Naive thymus-derived CD8-positive, alpha-beta T cell (primary cell): ENCODE results near the gene CD300LF. TPM values are rescaled to one million over a fixed set of nuclear protein-coding genes. Genes with fewer than 3 reads are reported as not detected.

Experiments used
- ATAC-seq, 2 donors: fragments of 150-1000 bp; cut with Tn5 transposase in 1 of 2; sonication (Bioruptor Pico), chemical (Tn5 transposase) in 1 of 2; 1 replicate in 1 of 2; 2 replicates in 1 of 2; pipeline ENCODE4 v1.10.0; 2021; ENCODE audit warnings: mild to moderate bottlenecking in 2 of 2, moderate library complexity in 2 of 2
- POLR2A ChIA-PET: fragments of 350-600 bp; sonication (Branson Sonifier 250); formaldehyde crosslinking; loops from one replicate; lab custom pipeline; 2021; ENCODE audit warnings: antibody characterized with exemption; lab: Charles Lee
- DNase-seq, 10 donors: peaks; one replicate each; pipeline versions ENCODE4 v3.0.0 to v3.0.0-alpha.2; 2020 to 2022
- H3K27ac Mint-ChIP-seq, 10 donors: one replicate each; pipeline ENCODE4 v1.8.0; 2020 to 2022; ENCODE audit warnings: mild to moderate bottlenecking in 10 of 10, mixed read lengths in 10 of 10, moderate library complexity in 4 of 10, inconsistent platforms in 1 of 10
- H3K27me3 Mint-ChIP-seq, 5 donors: one replicate each; pipeline ENCODE4 v1.8.0; 2021 to 2022; ENCODE audit warnings: mixed read lengths in 5 of 5
- H3K36me3 Mint-ChIP-seq, 3 donors: one replicate each; pipeline ENCODE4 v1.8.0; 2020 to 2022; ENCODE audit warnings: mixed read lengths in 3 of 3, mild to moderate bottlenecking in 2 of 3, inconsistent platforms in 1 of 3
- H3K4me1 Mint-ChIP-seq, 4 donors: one replicate each; pipeline ENCODE4 v1.8.0; 2021 to 2022; ENCODE audit warnings: mixed read lengths in 4 of 4
- H3K4me3 Mint-ChIP-seq, 10 donors: one replicate each; pipeline ENCODE4 v1.8.0; 2020 to 2022; ENCODE audit warnings: mild to moderate bottlenecking in 10 of 10, mixed read lengths in 10 of 10, moderate library complexity in 6 of 10, inconsistent platforms in 1 of 10
- H3K9me3 Mint-ChIP-seq, 9 donors: one replicate each; pipeline ENCODE4 v1.8.0; 2020 to 2022; ENCODE audit warnings: mixed read lengths in 9 of 9, mild to moderate bottlenecking in 3 of 9, inconsistent platforms in 1 of 9, moderate library complexity in 1 of 9
- polyA plus RNA-seq, 3 donors: library from polyadenylated mRNA; unstranded; fragments of 300-500 nt; fragmentation: Illumina TruSeq; gene quantifications; one replicate each; pipeline ENCODE4 v1.2.3, GENCODE V29; 2021
- total RNA-seq, 8 experiments: library from RNA in 2 of 8; stranded (reverse) in 2 of 8; gene quantifications; one replicate each; pipeline ENCODE4 v1.2.3 and lab custom pipeline; 2021 to 2026

Gene CD300LF
- total and polyA plus RNA-seq, 5 experiments from 2014 or later = 0.36 TPM; not detected in 4

DNA sequence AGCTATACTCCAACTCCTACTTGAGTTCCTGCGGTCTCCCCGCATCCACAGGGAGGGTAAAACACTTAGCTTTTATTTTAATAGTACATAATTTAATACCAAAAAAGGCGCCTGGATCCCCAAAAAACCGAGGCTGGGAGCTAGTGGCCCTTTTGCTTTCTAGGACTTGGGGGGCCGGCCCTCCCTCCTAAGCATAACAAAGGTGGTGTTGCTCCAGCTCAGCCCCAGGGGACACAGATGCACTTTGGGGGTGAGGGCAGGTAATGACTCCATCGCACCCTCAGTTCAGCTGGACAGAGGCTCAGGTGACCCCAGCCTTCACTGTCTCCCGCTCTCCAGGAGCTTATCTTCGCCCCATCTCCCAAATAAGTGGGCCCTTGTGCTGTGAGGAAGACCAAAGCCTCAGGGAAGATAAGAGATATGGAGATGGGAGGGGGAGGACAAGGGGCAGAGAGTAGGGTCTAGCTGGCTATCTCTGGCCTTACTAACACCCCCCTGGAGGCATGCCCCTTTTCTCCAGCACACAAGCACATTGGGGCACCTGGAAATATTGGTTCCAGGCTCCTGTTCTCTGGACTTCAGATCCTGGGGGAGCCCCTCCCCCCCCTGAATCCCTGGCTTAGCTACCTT, 32.9 kb upstream of the CD300LF start:
- peak overlapping the region in 5 of 10 donors; percentile 46 to 82 (median 55) for H3K27ac Mint-ChIP-seq
- no peaks in the 10 kb centered on the region for H3K9me3 Mint-ChIP-seq
- H3K4me3 Mint-ChIP-seq = no peak overlapping the region
- DNase-seq (no peak), ATAC-seq (no peak)
- no peaks in the 10 kb centered on the region for H3K27me3 Mint-ChIP-seq
- peaks cover 4 to 5% (median 4%) of the 10 kb centered on the region in 3 donors for H3K36me3 Mint-ChIP-seq
- POLR2A ChIA-PET = interaction anchor here (0.7 to 13.2 kb wide), 12 partner anchors 8 to 148 kb away, joined by 3 to 231 read pairs (median 5); partner anchors contain the start of genes FDXR, NAT9 and RAB37
- H3K4me1 Mint-ChIP-seq = peaks cover 35 to 78% (median 71%) of the 10 kb centered on the region in 4 donors

DNA sequence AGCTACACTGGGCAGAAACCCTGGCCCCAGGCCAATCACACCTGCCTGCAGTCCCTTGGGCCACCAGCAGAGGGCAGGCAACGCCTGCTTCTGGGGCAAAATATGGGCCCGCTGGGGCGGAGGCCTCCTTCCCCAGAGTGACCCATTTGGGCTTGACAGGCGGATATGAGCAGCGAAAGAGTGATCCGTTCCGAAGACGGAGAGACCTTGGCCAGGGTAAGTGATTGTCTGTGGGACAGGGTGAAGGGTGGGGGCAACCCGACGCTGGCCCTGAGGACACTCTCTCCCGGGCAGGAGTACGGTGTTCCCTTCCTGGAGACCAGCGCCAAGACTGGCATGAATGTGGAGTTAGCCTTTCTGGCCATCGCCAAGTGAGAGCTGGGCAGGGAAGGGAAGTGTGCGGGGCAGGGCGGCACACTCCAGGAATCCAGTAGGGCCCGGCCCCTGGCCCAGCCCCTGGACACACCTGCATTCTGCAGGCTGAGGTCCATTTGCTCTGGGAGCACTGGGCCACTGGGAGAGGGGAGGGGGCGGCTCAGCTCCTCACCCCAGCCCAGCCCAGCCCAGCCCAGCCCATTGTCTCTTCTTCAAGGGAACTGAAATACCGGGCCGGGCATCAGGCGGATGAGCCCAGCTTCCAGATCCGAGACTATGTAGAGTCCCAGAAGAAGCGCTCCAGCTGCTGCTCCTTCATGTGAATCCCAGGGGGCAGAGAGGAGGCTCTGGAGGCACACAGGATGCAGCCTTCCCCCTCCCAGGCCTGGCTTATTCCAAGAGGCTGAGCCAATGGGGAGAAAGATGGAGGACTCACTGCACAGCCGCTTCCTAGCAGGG, 32.2 kb upstream of the CD300LF start:
- POLR2A ChIA-PET = interaction anchor here (0.6 to 13.2 kb wide), 13 partner anchors 7 to 268 kb away, joined by 3 to 231 read pairs (median 4); partner anchors contain the start of genes FDXR, MRPL58, NAT9 and RAB37
- H3K27ac Mint-ChIP-seq = peak overlapping the region; percentile 61 to 99 (median 95)
- H3K27me3 Mint-ChIP-seq = no peaks in the 10 kb centered on the region
- H3K4me3 Mint-ChIP-seq = peak overlapping the region in 9 of 10 donors; percentile 40 to 88 (median 78)
- ATAC-seq (peak in 1 of 2 donors; percentile 5), DNase-seq (peak; percentile 60 to 90 (median 78))
- peaks cover 37 to 79% (median 74%) of the 10 kb centered on the region in 4 donors for H3K4me1 Mint-ChIP-seq
- no peaks in the 10 kb centered on the region for H3K9me3 Mint-ChIP-seq
- peaks cover 4 to 5% (median 4%) of the 10 kb centered on the region in 3 donors for H3K36me3 Mint-ChIP-seq

DNA sequence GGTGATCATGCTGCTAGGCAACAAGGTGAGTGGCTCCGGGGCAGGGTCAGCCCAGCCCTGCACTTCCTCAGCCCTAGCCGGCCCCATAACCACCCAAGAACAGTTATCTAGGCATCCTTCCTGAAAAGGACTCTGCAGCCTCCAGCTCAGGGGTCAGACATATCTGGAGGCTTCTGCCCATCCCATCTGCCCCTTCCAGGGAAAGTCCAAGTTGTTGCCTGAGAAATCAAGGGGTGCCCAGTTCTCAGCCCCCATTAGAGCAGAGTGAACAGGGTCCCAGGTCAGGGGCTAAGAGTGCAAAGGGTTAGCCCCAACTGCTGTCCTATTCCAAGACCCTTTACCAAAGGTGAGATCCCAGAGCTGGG, 31.6 kb upstream of the CD300LF start:
- H3K4me3 Mint-ChIP-seq = peak overlapping the region; percentile 40 to 88 (median 75)
- DNase-seq (no peak), ATAC-seq (no peak)
- H3K36me3 Mint-ChIP-seq = peaks cover 0 to 1% (median 0%) of the 10 kb centered on the region in 3 donors
- H3K27ac Mint-ChIP-seq = peak overlapping the region; percentile 61 to 99 (median 95)
- peaks cover 34 to 80% (median 78%) of the 10 kb centered on the region in 4 donors for H3K4me1 Mint-ChIP-seq
- H3K9me3 Mint-ChIP-seq = no peaks in the 10 kb centered on the region
- POLR2A ChIA-PET = interaction anchor here (0.6 to 13.2 kb wide), 8 partner anchors 7 to 268 kb away, joined by 3 to 231 read pairs (median 8); partner anchors contain the start of genes MRPL58, NAT9 and RAB37
- no peaks in the 10 kb centered on the region for H3K27me3 Mint-ChIP-seq

DNA sequence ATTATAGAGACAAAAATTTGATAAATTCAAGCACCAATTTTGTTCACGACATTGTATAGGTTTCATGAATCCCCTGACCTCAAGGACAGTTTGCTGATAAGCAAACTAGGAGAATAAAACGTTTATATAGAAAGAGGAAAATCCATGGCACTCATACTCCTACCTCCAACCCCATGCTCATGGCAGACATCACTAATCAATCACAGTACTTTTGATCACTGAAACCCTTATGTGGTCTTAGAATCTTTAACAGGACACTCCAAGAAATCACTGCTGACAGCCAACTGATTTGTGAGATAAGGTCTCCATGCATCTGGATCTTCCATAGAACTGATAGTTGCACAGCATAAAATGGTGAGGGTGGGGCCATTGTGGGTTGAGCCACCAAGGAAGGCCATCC, 31.0 kb upstream of the CD300LF start:
- DNase-seq (no peak), ATAC-seq (no peak)
- Mint-ChIP-seq H3K27ac (peak overlapping the region; percentile 86 to 99 (median 95)), H3K9me3 (no peaks in the 10 kb centered on the region), H3K4me3 (peak overlapping the region in 9 of 10 donors; percentile 67 to 88 (median 85)), H3K4me1 (peaks cover 40 to 86% (median 84%) of the 10 kb centered on the region in 4 donors), H3K36me3 (peaks cover 0 to 1% (median 0%) of the 10 kb centered on the region in 3 donors), H3K27me3 (no peaks in the 10 kb centered on the region)
- POLR2A ChIA-PET = interaction anchor here (0.8 to 13.2 kb wide), 4 partner anchors 6 to 32 kb away, joined by 3 to 231 read pairs (median 180); partner anchors contain the start of genes NAT9 and RAB37

DNA sequence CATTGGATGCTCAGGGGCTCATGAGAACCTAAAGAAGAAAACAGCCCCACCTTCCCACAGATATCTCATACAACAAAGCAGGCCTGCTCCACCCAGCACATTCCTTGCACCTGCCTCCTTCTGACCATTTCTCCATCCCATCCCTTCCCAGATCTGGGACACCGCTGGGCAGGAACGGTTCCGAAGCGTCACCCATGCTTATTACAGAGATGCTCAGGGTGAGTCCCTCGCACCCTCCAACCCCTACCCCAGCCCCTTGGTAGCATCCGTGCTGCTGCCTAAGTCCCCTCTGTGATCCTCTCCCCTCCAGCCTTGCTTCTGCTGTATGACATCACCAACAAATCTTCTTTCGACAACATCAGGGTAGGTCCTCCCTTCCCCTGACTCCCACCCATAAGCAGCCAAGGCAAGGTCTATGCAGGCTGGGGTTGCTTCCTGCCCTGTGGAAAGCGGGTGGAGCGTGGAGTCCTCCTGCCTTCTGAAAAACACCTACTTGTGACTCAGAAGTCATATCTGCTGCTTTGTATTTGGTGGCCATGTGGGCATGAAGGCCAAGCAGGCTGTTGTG, 30.3 kb upstream of the CD300LF start:
- POLR2A ChIA-PET = interaction anchor here (0.6 to 3.2 kb wide), 13 partner anchors 7 to 130 kb away, joined by 3 to 31 read pairs (median 5); partner anchors contain the start of genes CD300LF, FDXR and NAT9
- peaks cover 41 to 92% (median 91%) of the 10 kb centered on the region in 4 donors for H3K4me1 Mint-ChIP-seq
- no peak for DNase-seq
- H3K27ac Mint-ChIP-seq = peak overlapping the region; percentile 90 to 99 (median 95)
- ATAC-seq = no peak
- H3K36me3 Mint-ChIP-seq = peaks cover 0 to 1% (median 0%) of the 10 kb centered on the region in 3 donors
- no peaks in the 10 kb centered on the region for H3K27me3 Mint-ChIP-seq
- peak overlapping the region; percentile 64 to 88 (median 84) for H3K4me3 Mint-ChIP-seq
- H3K9me3 Mint-ChIP-seq = no peaks in the 10 kb centered on the region

DNA sequence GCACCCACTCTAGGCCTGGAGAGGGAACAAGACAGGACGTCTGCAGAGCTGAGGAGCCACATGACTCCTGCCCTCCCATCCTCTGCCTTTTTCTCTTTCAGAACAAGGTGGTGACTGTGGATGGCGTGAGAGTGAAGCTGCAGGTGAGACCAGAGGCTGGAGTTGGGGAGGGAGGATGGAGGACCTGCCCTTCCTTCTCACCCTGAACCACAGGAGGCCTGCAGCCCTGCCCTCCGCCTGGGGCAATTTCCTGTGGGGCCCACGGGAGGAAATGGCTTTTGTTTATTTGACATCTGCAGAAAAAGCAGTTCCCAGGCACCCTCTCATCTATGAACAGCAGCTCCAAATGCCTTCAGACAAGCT, 29.4 kb upstream of the CD300LF start:
- ATAC-seq (peak; percentile 4 to 16), DNase-seq (peak in 5 of 10 donors; percentile 43 to 71 (median 60))
- Mint-ChIP-seq H3K27me3 (no peaks in the 10 kb centered on the region), H3K4me1 (peaks cover 42 to 88% (median 85%) of the 10 kb centered on the region in 4 donors), H3K9me3 (no peaks in the 10 kb centered on the region), H3K27ac (peak overlapping the region; percentile 90 to 99 (median 96)), H3K4me3 (peak overlapping the region; percentile 64 to 88 (median 84)), H3K36me3 (peaks cover 0 to 1% (median 0%) of the 10 kb centered on the region in 3 donors)
- POLR2A ChIA-PET = interaction anchor here (0.6 to 3.2 kb wide), 15 partner anchors 8 to 131 kb away, joined by 3 to 31 read pairs (median 5); partner anchors contain the start of genes CD300LF, FDXR and NAT9

DNA sequence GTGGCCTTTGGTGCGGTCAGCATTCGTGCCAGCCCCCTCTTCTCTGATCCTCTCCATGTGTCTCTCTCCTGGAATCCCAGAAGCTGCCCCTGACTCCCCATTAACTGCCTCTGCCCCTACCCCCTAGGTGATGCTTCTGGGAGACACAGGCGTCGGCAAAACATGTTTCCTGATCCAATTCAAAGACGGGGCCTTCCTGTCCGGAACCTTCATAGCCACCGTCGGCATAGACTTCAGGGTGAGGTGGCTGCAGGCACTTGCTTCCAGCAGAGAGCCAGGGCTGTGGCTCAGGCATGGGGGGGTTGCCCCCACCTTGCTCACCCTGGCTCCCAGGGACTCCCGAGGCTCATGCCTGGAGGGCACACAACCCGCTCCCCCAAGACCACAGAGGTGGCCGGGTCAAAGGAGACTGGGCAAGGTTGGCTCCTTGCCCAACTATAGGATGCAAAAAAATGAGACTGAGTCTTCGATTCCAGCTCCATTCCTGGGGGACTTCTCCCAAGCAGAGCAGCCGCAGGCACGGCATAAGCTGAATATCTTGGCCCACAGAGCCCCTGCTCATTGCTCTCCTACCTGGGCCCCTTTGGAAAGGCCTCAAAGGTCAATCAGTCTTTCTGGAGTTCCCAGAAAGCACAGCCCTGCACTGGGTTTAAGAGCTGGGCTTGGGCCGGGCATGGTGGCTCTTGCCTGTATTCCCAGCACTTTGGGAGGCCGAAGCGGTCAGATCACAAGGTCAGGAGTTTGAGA, 28.1 kb upstream of the CD300LF start:
- ATAC-seq (no peak), DNase-seq (no peak)
- no peaks in the 10 kb centered on the region for H3K9me3 Mint-ChIP-seq
- peaks cover 0 to 1% (median 0%) of the 10 kb centered on the region in 3 donors for H3K36me3 Mint-ChIP-seq
- H3K27ac Mint-ChIP-seq = peak overlapping the region; percentile 90 to 99 (median 96)
- H3K4me3 Mint-ChIP-seq = peak overlapping the region in 8 of 10 donors; percentile 31 to 88 (median 84)
- no peaks in the 10 kb centered on the region for H3K27me3 Mint-ChIP-seq
- POLR2A ChIA-PET = interaction anchor here (0.5 to 3.2 kb wide), 15 partner anchors 10 to 1999 kb away, joined by 3 to 31 read pairs (median 4); partner anchors contain the start of gene NAT9
- peaks cover 42 to 83% (median 77%) of the 10 kb centered on the region in 4 donors for H3K4me1 Mint-ChIP-seq

DNA sequence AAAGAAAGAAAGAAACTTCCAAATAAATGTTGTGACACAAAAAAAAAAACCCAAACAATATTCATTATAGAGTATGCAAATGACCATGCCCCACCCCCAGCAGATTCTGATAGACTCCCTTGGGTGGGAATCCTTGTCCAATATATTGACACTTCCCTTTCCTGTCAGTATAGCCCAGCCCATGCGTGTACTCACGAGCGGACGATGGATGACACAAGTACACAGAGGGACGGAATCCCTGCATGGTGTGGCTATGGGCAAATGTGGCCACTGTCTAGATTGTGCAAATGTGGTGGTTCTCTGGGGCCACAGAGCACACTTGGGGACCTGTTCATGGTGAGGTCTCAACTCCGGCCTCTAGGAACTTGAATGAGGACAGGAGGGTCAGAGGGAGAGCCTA, 27.4 kb upstream of the CD300LF start:
- ATAC-seq = no peak
- H3K36me3 Mint-ChIP-seq = peaks cover 0 to 1% (median 0%) of the 10 kb centered on the region in 3 donors
- DNase-seq = no peak
- peak overlapping the region; percentile 73 to 99 (median 94) for H3K27ac Mint-ChIP-seq
- H3K4me1 Mint-ChIP-seq = peaks cover 42 to 81% (median 76%) of the 10 kb centered on the region in 4 donors
- peak overlapping the region; percentile 8 to 86 (median 56) for H3K4me3 Mint-ChIP-seq
- POLR2A ChIA-PET = interaction anchor here (0.6 to 5.6 kb wide), 6 partner anchors 10 to 340 kb away, joined by 3 to 200 read pairs (median 27); partner anchors contain the start of genes NAT9 and NHERF1
- H3K27me3 Mint-ChIP-seq = no peaks in the 10 kb centered on the region
- H3K9me3 Mint-ChIP-seq = no peaks in the 10 kb centered on the region

DNA sequence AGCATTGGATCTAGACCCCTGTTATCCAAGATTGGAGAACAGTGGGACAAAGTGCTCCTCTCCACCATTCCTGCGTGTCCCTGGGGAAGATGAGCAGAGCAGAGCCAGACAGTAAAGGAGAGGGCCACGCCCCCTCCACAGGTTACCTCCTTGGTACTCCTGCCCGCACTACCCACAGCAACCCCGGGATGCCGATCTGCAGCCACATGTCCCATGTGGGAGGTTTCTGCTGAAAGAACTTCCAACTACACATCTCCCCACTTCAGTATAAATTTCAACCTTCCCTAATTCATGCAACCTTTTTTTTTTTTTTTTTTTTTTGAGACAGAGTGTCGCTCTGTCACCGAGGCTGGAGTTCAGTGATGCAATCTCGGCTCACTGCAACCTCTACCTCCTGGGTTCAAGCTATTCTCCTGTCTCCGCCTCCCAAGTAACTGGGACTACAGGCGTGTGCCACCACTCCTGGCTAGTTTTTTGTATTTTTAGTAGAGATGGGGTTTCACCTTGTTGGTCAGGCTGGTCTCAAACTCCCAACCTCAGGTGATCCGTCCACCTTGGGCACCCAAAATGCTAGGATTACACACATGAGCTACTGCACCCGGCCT, 26.6 kb upstream of the CD300LF start:
- POLR2A ChIA-PET = interaction anchor here (0.7 to 5.6 kb wide), 10 partner anchors 11 to 147 kb away, joined by 3 to 200 read pairs (median 22); partner anchors contain the start of genes CD300LD, FDXR, NAT9 and NHERF1
- H3K27ac Mint-ChIP-seq = peak overlapping the region; percentile 87 to 99 (median 94)
- peaks cover 41 to 79% (median 77%) of the 10 kb centered on the region in 4 donors for H3K4me1 Mint-ChIP-seq
- H3K36me3 Mint-ChIP-seq = peaks cover 0 to 1% (median 0%) of the 10 kb centered on the region in 3 donors
- ATAC-seq (no peak), DNase-seq (peak in 3 of 10 donors; percentile 30 to 41 (median 34))
- no peaks in the 10 kb centered on the region for H3K27me3 Mint-ChIP-seq
- peak overlapping the region; percentile 86 to 98 (median 94) for H3K4me3 Mint-ChIP-seq
- no peaks in the 10 kb centered on the region for H3K9me3 Mint-ChIP-seq

DNA sequence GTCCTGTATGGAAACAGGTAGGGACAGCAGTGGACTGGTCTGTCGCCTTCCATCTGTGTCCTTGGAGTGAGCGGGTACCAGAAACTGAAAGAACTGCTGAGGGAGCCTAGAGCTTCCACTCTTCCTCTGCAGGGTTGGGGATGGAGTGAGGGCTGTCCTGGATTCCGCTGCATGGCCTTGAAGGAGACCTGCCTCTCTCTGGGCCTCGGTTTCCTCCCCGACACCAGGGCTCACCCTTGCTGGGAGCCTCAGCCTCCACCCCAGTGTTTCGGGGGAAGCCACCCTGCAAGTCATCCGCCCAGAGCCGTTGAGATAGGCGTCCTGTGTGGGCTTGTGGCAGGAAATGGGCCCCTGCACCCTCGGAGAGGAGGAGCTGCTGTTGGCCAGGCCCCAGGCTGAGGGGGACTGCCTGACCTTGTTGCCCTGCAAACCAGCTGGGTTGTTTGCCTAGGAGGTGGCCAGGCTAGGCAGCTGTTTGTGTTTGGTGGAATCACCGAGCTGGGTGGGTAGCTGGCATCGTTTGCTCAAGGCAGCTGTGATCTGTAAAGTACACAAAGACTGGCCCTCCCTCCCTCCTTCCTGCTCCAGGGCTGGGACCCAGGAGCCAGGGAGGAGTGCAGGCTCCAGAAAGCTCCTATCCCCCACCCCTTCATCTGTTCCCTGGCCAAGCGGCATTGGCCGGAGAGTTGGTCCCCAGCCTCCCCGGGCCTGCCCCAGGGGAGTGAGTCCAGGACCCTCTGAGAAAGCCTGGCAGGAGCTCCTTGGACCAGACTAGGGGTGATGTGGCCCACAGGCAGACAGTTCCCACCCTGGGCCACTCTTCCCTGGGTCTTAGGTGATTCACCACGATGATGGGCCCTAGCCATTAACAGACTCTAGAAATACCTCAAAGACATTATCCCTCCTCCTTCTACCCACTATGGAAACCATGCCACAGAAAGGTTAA, 25.6 kb upstream of the CD300LF start:
- no peaks in the 10 kb centered on the region for H3K36me3 Mint-ChIP-seq
- H3K27ac Mint-ChIP-seq = peak overlapping the region; percentile 87 to 99 (median 94)
- peaks cover 33 to 69% (median 67%) of the 10 kb centered on the region in 4 donors for H3K4me1 Mint-ChIP-seq
- H3K4me3 Mint-ChIP-seq = peak overlapping the region; percentile 86 to 98 (median 94)
- DNase-seq = peak; percentile 39 to 92 (median 78)
- no peaks in the 10 kb centered on the region for H3K27me3 Mint-ChIP-seq
- no peaks in the 10 kb centered on the region for H3K9me3 Mint-ChIP-seq
- peak; percentile 71 to 78 for ATAC-seq
- POLR2A ChIA-PET = interaction anchor here (0.5 to 5.6 kb wide), 18 partner anchors 12 to 531 kb away, joined by 3 to 200 read pairs (median 6); partner anchors contain the start of genes FDXR, NAT9 and NHERF1
